NCI-H524 (cell line): ENCODE data around the gene SSBP2.

Experiments used
- DNase-seq, 2 experiments: peaks; one replicate each; lab custom pipeline; 2025; lab: John Stamatoyannopoulos, UW

Gene SSBP2

GRCh38 chr5:81426359-81427030 is 324.4 kb downstream of the SSBP2 start:
- DNase-seq, result peak in 1 of 2 experiments; percentile 36

- DNase-seq, result peak in 1 of 2 experiments; percentile 54
Observed at GRCh38 chr5:81425569-81425968, 325.3 kb downstream of the SSBP2 start.

- DNase-seq, result no peak
Observed at GRCh38 chr5:81424728-81425127, 326.2 kb downstream of the SSBP2 start.

GRCh38 chr5:81422671-81423070 is 328.2 kb downstream of the SSBP2 start:
- no peak for DNase-seq

- DNase-seq, result no peak
Observed at GRCh38 chr5:81420039-81420667, 330.7 kb downstream of the SSBP2 start.

GRCh38 chr5:81418606-81419005 is 332.3 kb downstream of the SSBP2 start:
- no peak for DNase-seq

GRCh38 chr5:81417052-81417451 is 333.8 kb downstream of the SSBP2 start:
- DNase-seq, result no peak

- DNase-seq, result no peak
Observed at GRCh38 chr5:81409896-81410295, 341.0 kb downstream of the SSBP2 start.

- no peak for DNase-seq
Observed at GRCh38 chr5:81409361-81409760, 341.5 kb downstream of the SSBP2 start.

- DNase-seq, result no peak
Observed at GRCh38 chr5:81408496-81408895, 342.4 kb downstream of the SSBP2 start.

GRCh38 chr5:81407811-81408210 is 343.1 kb downstream of the SSBP2 start:
- DNase-seq, result peak in 1 of 2 experiments; percentile 3

- DNase-seq, result no peak
Observed at GRCh38 chr5:81405126-81405891, 345.6 kb downstream of the SSBP2 start.

- no peak for DNase-seq
Observed at GRCh38 chr5:81402192-81402930, 348.5 kb downstream of the SSBP2 start.

GRCh38 chr5:81401266-81401665 is 349.6 kb downstream of the SSBP2 start:
- DNase-seq, result no peak

GRCh38 chr5:81400375-81400774 is 350.5 kb downstream of the SSBP2 start:
- DNase-seq, result no peak

GRCh38 chr5:81398741-81399140 is 352.2 kb downstream of the SSBP2 start:
- DNase-seq, result no peak

GRCh38 chr5:81397176-81397575 is 353.7 kb downstream of the SSBP2 start:
- peak in 1 of 2 experiments; percentile 19 for DNase-seq

- DNase-seq, result no peak
Observed at GRCh38 chr5:81395262-81395661, 355.6 kb downstream of the SSBP2 start.

- peak in 1 of 2 experiments; percentile 17 for DNase-seq
Observed at GRCh38 chr5:81393783-81394718, 356.8 kb downstream of the SSBP2 start, which contains the start of gene ACOT12. TSS of gene ACOT12 (minus strand) at chr5:81394134. CDS start at chr5:81394114, 20 bp downstream.

GRCh38 chr5:81393430-81393782 is 357.5 kb downstream of the SSBP2 start:
- DNase-seq, result no peak

- DNase-seq, result no peak
Observed at GRCh38 chr5:81389025-81389424, 361.9 kb downstream of the SSBP2 start.
